DND-41 (cell line): ENCODE data around the gene PLCD3.

ENCODE experiments used
- ATAC-seq: fragments of 200-7000 bp; cut with Tn5 transposase; 3 replicates; pipeline ENCODE4 v1.9.1; 2021; ENCODE audit warnings: low read depth; ENCODE audit not compliant: insufficient read depth
- DNase-seq: peaks from one replicate; pipeline ENCODE4 v3.0.0-alpha.2; 2020
- H2AFZ ChIP-seq: 2 replicates; pipeline ENCODE4 v1.6.0; 2012; ENCODE audit warnings: low read depth, low read length
- H3K27ac ChIP-seq: 2 replicates; pipeline ENCODE4 v1.5.1; 2012; ENCODE audit warnings: low read length, inconsistent platforms
- H3K27me3 ChIP-seq: fragments of 200-600 bp; sonication (generic); 2 replicates; pipeline ENCODE4 v1.6.0; 2012; ENCODE audit warnings: low read length, mild to moderate bottlenecking, inconsistent platforms; ENCODE audit not compliant: insufficient read depth, poor library complexity
- H3K36me3 ChIP-seq: 2 replicates; pipeline ENCODE4 v1.5.1; 2012; ENCODE audit warnings: low read length, inconsistent platforms; ENCODE audit not compliant: insufficient read depth
- H3K4me1 ChIP-seq: 2 replicates; pipeline ENCODE4 v1.5.1; 2012; ENCODE audit warnings: mild to moderate bottlenecking, low read length; ENCODE audit not compliant: insufficient read depth
- H3K4me2 ChIP-seq: 2 replicates; pipeline ENCODE4 v1.6.0; 2012; ENCODE audit warnings: mild to moderate bottlenecking, moderate library complexity, low read length, inconsistent platforms; ENCODE audit not compliant: insufficient read depth
- H3K4me3 ChIP-seq, 2 experiments: fragments of 200-600 bp in 1 of 2; shearing (Covaris generic) in 1 of 2; 2 replicates each; pipeline ENCODE4 v1.5.1; 2012 to 2016; ENCODE audit warnings: inconsistent platforms in 2 of 2, low read length in 2 of 2, mild to moderate bottlenecking in 2 of 2, low read depth in 1 of 2, moderate library complexity in 1 of 2
- H3K79me2 ChIP-seq: 2 replicates; pipeline ENCODE4 v1.6.0; 2012; ENCODE audit warnings: low read length, inconsistent platforms; ENCODE audit not compliant: insufficient read depth
- H3K9ac ChIP-seq: 2 replicates; pipeline ENCODE4 v1.6.0; 2012; ENCODE audit warnings: low read depth, mild to moderate bottlenecking, inconsistent platforms, low read length, moderate library complexity
- H3K9me3 ChIP-seq: 2 replicates; pipeline ENCODE4 v1.5.1; 2012; ENCODE audit warnings: low read length, moderate library complexity, mild to moderate bottlenecking, inconsistent platforms; ENCODE audit not compliant: insufficient read depth, severe bottlenecking
- H4K20me1 ChIP-seq: 2 replicates; pipeline ENCODE4 v1.6.0; 2012; ENCODE audit warnings: low read length; ENCODE audit not compliant: insufficient read depth
- EZH2 ChIP-seq: IDR thresholded peaks from 3 replicates; pipeline ENCODE4 v1.6.1; 2012; ENCODE audit warnings: borderline replicate concordance, low read depth, mild to moderate bottlenecking, moderate library complexity, low read length, inconsistent platforms; ENCODE audit not compliant: severe bottlenecking
- TF ChIP-seq, protein P1 (sequence below): IDR thresholded peaks from 2 replicates; pipeline ENCODE4 v1.5.1; 2012; ENCODE audit warnings: borderline replicate concordance, low read length, moderate library complexity, mild to moderate bottlenecking; ENCODE audit not compliant: poor library complexity, severe bottlenecking; ENCODE audit errors: extremely low read depth

The PLCD3 gene

DNA sequence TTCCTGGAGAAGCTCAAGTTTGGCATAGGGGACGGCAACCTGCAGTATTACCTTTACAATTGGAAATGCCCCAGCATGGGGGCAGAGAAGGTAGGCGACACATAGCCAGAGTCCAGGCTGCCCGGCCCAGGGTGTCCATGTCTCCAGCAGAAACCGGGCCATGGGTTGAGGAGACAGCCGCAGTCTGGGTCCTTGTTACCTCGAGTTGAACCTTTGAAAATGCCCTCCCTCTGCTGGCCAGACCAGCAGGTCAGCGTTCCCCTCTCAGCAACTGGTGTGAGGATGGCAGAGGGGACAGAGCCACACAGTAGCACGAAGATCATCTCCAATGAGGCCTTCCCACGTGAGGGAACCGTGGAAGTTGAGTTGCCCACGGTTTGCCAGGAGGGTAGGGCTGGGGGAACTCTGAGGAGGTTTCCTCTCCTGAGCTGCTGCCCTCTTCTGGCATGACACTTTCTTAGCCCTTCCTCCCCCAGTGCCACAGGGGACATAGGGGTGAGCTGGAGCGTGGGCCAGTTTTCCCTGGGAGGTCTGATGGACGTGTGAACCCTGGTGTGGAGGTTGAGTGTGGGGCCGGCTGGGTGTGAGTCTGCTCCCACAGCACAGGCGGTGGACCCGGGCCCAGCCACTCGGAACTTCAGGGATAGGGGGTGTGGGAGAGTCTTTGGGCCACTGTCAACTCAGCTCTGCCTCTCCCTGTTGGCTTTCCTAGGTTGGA, 27.2 kb downstream of the PLCD3 start:
- no peak for ATAC-seq
- H3K27me3 ChIP-seq, result no peaks in the 10 kb centered on the region
- H2AFZ ChIP-seq, result no peak overlapping the region
- TF ChIP-seq, protein P1, sequence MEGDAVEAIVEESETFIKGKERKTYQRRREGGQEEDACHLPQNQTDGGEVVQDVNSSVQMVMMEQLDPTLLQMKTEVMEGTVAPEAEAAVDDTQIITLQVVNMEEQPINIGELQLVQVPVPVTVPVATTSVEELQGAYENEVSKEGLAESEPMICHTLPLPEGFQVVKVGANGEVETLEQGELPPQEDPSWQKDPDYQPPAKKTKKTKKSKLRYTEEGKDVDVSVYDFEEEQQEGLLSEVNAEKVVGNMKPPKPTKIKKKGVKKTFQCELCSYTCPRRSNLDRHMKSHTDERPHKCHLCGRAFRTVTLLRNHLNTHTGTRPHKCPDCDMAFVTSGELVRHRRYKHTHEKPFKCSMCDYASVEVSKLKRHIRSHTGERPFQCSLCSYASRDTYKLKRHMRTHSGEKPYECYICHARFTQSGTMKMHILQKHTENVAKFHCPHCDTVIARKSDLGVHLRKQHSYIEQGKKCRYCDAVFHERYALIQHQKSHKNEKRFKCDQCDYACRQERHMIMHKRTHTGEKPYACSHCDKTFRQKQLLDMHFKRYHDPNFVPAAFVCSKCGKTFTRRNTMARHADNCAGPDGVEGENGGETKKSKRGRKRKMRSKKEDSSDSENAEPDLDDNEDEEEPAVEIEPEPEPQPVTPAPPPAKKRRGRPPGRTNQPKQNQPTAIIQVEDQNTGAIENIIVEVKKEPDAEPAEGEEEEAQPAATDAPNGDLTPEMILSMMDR, result peak; percentile 16
- TF ChIP-seq EZH2, result no peak
- H3K27ac ChIP-seq, result no peak overlapping the region
- peaks cover 82% of the 10 kb centered on the region for H3K36me3 ChIP-seq
- H3K9ac ChIP-seq, result no peak overlapping the region
- no peaks in the 10 kb centered on the region for H3K4me1 ChIP-seq
- no peak overlapping the region for H3K4me3 ChIP-seq
- no peaks in the 10 kb centered on the region for H3K9me3 ChIP-seq
- no peak for DNase-seq
- peaks cover 20% of the 10 kb centered on the region; the same call in 1 of the 2 replicates for H4K20me1 ChIP-seq
- H3K79me2 ChIP-seq, result no peaks in the 10 kb centered on the region
- H3K4me2 ChIP-seq, result no peak overlapping the region

DNA sequence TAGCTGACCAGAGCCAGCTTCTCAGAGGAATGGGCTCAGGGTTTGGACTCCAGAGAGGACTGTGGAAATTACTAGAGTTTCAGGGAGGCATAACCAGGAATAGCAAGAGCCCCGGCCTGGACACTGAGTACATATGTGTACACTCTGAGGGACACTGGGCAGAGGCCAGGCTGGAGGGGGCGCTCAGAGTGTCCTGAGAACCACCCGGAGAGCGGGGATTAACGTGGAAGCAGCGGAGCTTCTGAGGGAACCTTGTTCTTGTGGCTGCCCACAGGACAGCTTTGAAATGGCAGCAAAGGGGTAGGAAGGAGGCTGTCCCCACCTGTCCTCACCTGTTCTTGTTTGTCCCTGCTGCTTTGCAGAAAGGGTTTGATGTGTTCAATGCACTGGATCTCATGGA, 27.8 kb downstream of the PLCD3 start:
- Histone ChIP-seq H2AFZ (no peak overlapping the region), H3K27me3 (no peaks in the 10 kb centered on the region), H3K9ac (no peak overlapping the region), H3K27ac (no peak overlapping the region), H3K79me2 (no peaks in the 10 kb centered on the region), H4K20me1 (peaks cover 20% of the 10 kb centered on the region; the same call in 1 of the 2 replicates), H3K9me3 (no peaks in the 10 kb centered on the region), H3K4me2 (no peak overlapping the region), H3K4me1 (no peaks in the 10 kb centered on the region), H3K4me3 (no peak overlapping the region), H3K36me3 (peaks cover 88% of the 10 kb centered on the region)
- DNase-seq (no peak), ATAC-seq (no peak)
- TF ChIP-seq EZH2, result no peak
- TF ChIP-seq, protein P1, result no peak

DNA sequence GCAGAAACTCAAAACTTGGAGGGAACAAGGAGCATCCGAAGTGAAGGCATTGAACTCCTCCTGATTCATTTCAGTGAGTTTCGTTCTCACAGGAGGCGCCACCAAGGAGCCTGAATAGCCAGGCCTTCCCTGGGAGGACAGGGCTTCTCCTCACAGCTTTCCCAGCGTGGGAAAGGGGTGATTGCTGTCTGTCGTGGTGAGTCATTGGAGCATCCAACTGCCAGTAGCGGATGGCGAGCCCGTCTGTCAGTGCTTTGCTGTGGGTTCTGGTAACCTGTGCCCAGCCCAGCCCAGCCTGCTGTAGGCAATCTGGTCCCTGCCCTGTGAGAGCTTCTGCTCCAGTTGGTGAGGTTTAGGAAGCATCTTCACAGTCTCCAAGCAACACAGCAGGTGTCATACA, 28.3 kb downstream of the PLCD3 start:
- no peak overlapping the region for H3K27ac ChIP-seq
- H3K4me1 ChIP-seq, result no peaks in the 10 kb centered on the region
- H3K79me2 ChIP-seq, result no peaks in the 10 kb centered on the region
- H3K36me3 ChIP-seq, result peaks cover 90% of the 10 kb centered on the region
- TF ChIP-seq EZH2, result no peak
- TF ChIP-seq, protein P1, result no peak
- no peak overlapping the region for H2AFZ ChIP-seq
- peaks cover 19% of the 10 kb centered on the region; the same call in 1 of the 2 replicates for H4K20me1 ChIP-seq
- ATAC-seq (no peak), DNase-seq (no peak)
- H3K27me3 ChIP-seq, result no peaks in the 10 kb centered on the region
- no peaks in the 10 kb centered on the region for H3K9me3 ChIP-seq
- H3K4me3 ChIP-seq, result no peak overlapping the region
- no peak overlapping the region for H3K9ac ChIP-seq
- H3K4me2 ChIP-seq, result no peak overlapping the region
